SK-N-SH (cell line): ENCODE data around the gene PRAF2. TPM values are rescaled to one million over a fixed set of nuclear protein-coding genes. Genes with fewer than 3 reads are reported as not detected.

Experiments used
- CTCF ChIA-PET: fragments of 300-600, 350-600 bp; formaldehyde crosslinking; extraction: SDS; loops from one replicate; lab custom pipeline; 2021; lab: Yijun Ruan, JAX
- POLR2A ChIA-PET: fragments of 350-600 bp; sonication (Branson Sonifier 250); formaldehyde crosslinking; extraction: SDS; loops from one replicate; lab custom pipeline; 2020; ENCODE audit warnings: antibody characterized with exemption, inconsistent platforms; lab: Yijun Ruan, JAX
- DNase-seq: peaks from one replicate; pipeline ENCODE4 v3.0.0; 2012
- H2AFZ ChIP-seq: fragments of 200-600 bp; sonication (generic); 2 replicates; pipeline ENCODE4 v1.8.1; 2016; ENCODE audit warnings: antibody characterized with exemption, mild to moderate bottlenecking, low read depth
- H3F3A ChIP-seq: fragments of 200-600 bp; sonication (generic); replicated peaks from 2 replicates; pipeline ENCODE3; 2016; ENCODE audit warnings: antibody characterized with exemption, mild to moderate bottlenecking; ENCODE audit not compliant: insufficient read depth
- H3K27ac ChIP-seq, 2 experiments: fragments of 200-500 bp in 1 of 2; fragments of 200-600 bp in 1 of 2; sonication (Bioruptor generic) in 1 of 2; sonication (generic), shearing (Covaris generic) in 1 of 2; 2 replicates each; pipeline versions ENCODE4 v1.5.1 to v1.6.1; 2014 to 2016; ENCODE audit warnings: low read depth in 2 of 2, inconsistent platforms in 1 of 2, low read length in 1 of 2, mild to moderate bottlenecking in 1 of 2, mixed read lengths in 1 of 2
- H3K27me3 ChIP-seq: fragments of 200-600 bp; sonication (generic), shearing (Covaris generic); 2 replicates; pipeline ENCODE4 v1.6.1; 2016; ENCODE audit warnings: mixed run types; ENCODE audit not compliant: insufficient read depth
- H3K36me3 ChIP-seq, 2 experiments: fragments of 200-500 bp in 1 of 2; fragments of 200-600 bp in 1 of 2; sonication (Bioruptor generic) in 1 of 2; sonication (generic) in 1 of 2; replicated peaks in 1 of 2; 2 replicates each; pipeline versions ENCODE3 to v1.5.1; 2014 to 2016; ENCODE audit warnings: low read length in 1 of 2, mild to moderate bottlenecking in 1 of 2; ENCODE audit not compliant: insufficient read depth in 2 of 2, control insufficient read depth in 1 of 2
- H3K4me1 ChIP-seq, 2 experiments: fragments of 200-500 bp in 1 of 2; fragments of 200-600 bp in 1 of 2; sonication (Bioruptor generic) in 1 of 2; sonication (generic), shearing (Covaris generic) in 1 of 2; 2 replicates each; pipeline versions ENCODE4 v1.5.1 to v1.6.1; 2014 to 2016; ENCODE audit warnings: low read depth in 1 of 2, low read length in 1 of 2, mixed run types in 1 of 2; ENCODE audit not compliant: insufficient read depth in 2 of 2, control insufficient read depth in 1 of 2
- H3K4me2 ChIP-seq: fragments of 200-600 bp; sonication (generic), shearing (Covaris generic); 2 replicates; pipeline ENCODE4 v1.6.1; 2017; ENCODE audit warnings: mixed run types
- H3K4me3 ChIP-seq, 2 experiments: fragments of 200-500 bp in 1 of 2; fragments of 200-600 bp in 1 of 2; sonication (Bioruptor generic) in 1 of 2; sonication (generic), shearing (Covaris generic) in 1 of 2; 2 replicates each; pipeline versions ENCODE4 v1.5.1 to v1.8.1; 2014 to 2016; ENCODE audit warnings: low read depth in 2 of 2, inconsistent platforms in 1 of 2, low read length in 1 of 2, mild to moderate bottlenecking in 1 of 2, mixed read lengths in 1 of 2, moderate library complexity in 1 of 2
- H3K79me2 ChIP-seq: fragments of 200-600 bp; sonication (generic); 2 replicates; pipeline ENCODE4 v1.8.1; 2017; ENCODE audit warnings: mild to moderate bottlenecking; ENCODE audit not compliant: insufficient read depth
- H3K9ac ChIP-seq: fragments of 200-600 bp; sonication (generic); 2 replicates; pipeline ENCODE4 v1.6.1; 2017; ENCODE audit warnings: mixed run types
- H3K9me2 ChIP-seq: fragments of 200-600 bp; sonication (generic); 2 replicates; pipeline ENCODE4 v1.6.1; 2017; ENCODE audit warnings: mixed run types
- H3K9me3 ChIP-seq: fragments of 200-600 bp; sonication (generic); 2 replicates; pipeline ENCODE4 v1.6.1; 2017; ENCODE audit warnings: mixed run types, mild to moderate bottlenecking, moderate library complexity
- H4K20me1 ChIP-seq: fragments of 200-600 bp; sonication (generic); 2 replicates; pipeline ENCODE4 v1.6.1; 2017; ENCODE audit warnings: mild to moderate bottlenecking, mixed run types; ENCODE audit not compliant: insufficient read depth
- ELF1 ChIP-seq: IDR thresholded peaks from 2 replicates; pipeline ENCODE4 v1.4.0; 2012
- EP300 ChIP-seq, 2 experiments: IDR thresholded peaks; 2 replicates each; pipeline versions ENCODE4 v1.4.0 to v1.6.1; 2012; ENCODE audit warnings: borderline replicate concordance in 1 of 2, low read depth in 1 of 2, low read length in 1 of 2
- EZH2phosphoT487 ChIP-seq: fragments of 200-600 bp; sonication (generic); IDR thresholded peaks from 2 replicates; pipeline ENCODE4 v1.6.1; 2017; ENCODE audit warnings: low read depth, mixed run types, mild to moderate bottlenecking, antibody characterized with exemption, moderate library complexity, borderline replicate concordance
- FOSL2 ChIP-seq: IDR thresholded peaks from 2 replicates; pipeline ENCODE4 v1.4.0; 2012; ENCODE audit warnings: low read depth, mild to moderate bottlenecking, moderate library complexity, borderline replicate concordance
- FOXJ3 ChIP-seq: sonication (generic); formaldehyde crosslinking; IDR thresholded peaks from 2 replicates; pipeline ENCODE4 v1.5.1; 2020; ENCODE audit warnings: mild to moderate bottlenecking, missing genetic modification reagents
- FOXM1 ChIP-seq: IDR thresholded peaks from 2 replicates; pipeline ENCODE4 v1.4.0; 2012; ENCODE audit warnings: low read depth, mild to moderate bottlenecking
- GABPA ChIP-seq: IDR thresholded peaks from 2 replicates; pipeline ENCODE4 v1.4.0; 2012; ENCODE audit warnings: low read depth, mild to moderate bottlenecking
- IRF3 ChIP-seq: fragments of 150-350 bp; IDR thresholded peaks from 2 replicates; pipeline ENCODE4 v1.6.1; 2016; ENCODE audit warnings: mild to moderate bottlenecking, low read depth, low read length
- JUND ChIP-seq: IDR thresholded peaks from 2 replicates; pipeline ENCODE4 v1.4.0; 2012
- MEF2A ChIP-seq: IDR thresholded peaks from 2 replicates; pipeline ENCODE4 v1.4.0; 2012; ENCODE audit warnings: low read depth, borderline replicate concordance
- MXI1 ChIP-seq: IDR thresholded peaks from 2 replicates; pipeline ENCODE4 v1.6.1; 2012; ENCODE audit warnings: mild to moderate bottlenecking, low read depth, low read length, improper control_type of control experiment
- NRF1 ChIP-seq: IDR thresholded peaks from 2 replicates; pipeline ENCODE4 v1.6.1; 2012; ENCODE audit warnings: low read depth, mild to moderate bottlenecking, low read length
- PBX3 ChIP-seq: IDR thresholded peaks from 2 replicates; pipeline ENCODE4; 2012
- POLR2AphosphoS5 ChIP-seq: IDR thresholded peaks from 2 replicates; pipeline ENCODE4 v1.6.1; 2012; ENCODE audit warnings: low read depth, low read length
- RAD21 ChIP-seq: IDR thresholded peaks from 2 replicates; pipeline ENCODE4 v1.6.1; 2012; ENCODE audit warnings: mild to moderate bottlenecking, low read length
- RCOR1 ChIP-seq: fragments of 150-350 bp; IDR thresholded peaks from 2 replicates; pipeline ENCODE4 v1.6.1; 2017; ENCODE audit warnings: antibody characterized with exemption, low read length
- REST ChIP-seq: IDR thresholded peaks from 2 replicates; pipeline ENCODE4 v1.6.1; 2012; ENCODE audit warnings: mild to moderate bottlenecking, low read depth, low read length, moderate library complexity
- RXRA ChIP-seq: IDR thresholded peaks from 2 replicates; pipeline ENCODE4 v1.4.0; 2012; ENCODE audit warnings: low read depth, mild to moderate bottlenecking, borderline replicate concordance
- SIN3A ChIP-seq: IDR thresholded peaks from 2 replicates; pipeline ENCODE4 v1.6.1; 2012; ENCODE audit warnings: low read depth, mild to moderate bottlenecking, low read length, moderate library complexity, borderline replicate concordance
- SMC3 ChIP-seq: IDR thresholded peaks from 2 replicates; pipeline ENCODE4 v1.6.1; 2012; ENCODE audit warnings: low read depth, low read length, improper control_type of control experiment
- TAF1 ChIP-seq: IDR thresholded peaks from 2 replicates; pipeline ENCODE4 v1.6.1; 2012; ENCODE audit warnings: low read depth, mild to moderate bottlenecking, low read length, moderate library complexity, borderline replicate concordance
- TEAD4 ChIP-seq: IDR thresholded peaks from 2 replicates; pipeline ENCODE4 v1.4.0; 2012; ENCODE audit warnings: mild to moderate bottlenecking, borderline replicate concordance; ENCODE audit not compliant: insufficient read depth
- WGBS: methylation state at CpG from one replicate; pipeline ENCODE4 v1.1.6; 2017; ENCODE audit warnings: low lambda C conversion rate; 5-methylcytosine and 5-hydroxymethylcytosine counted together
- polyA plus RNA-seq, 3 experiments: library from polyadenylated mRNA; depleted of rRNA; stranded (reverse); fragments of >200 nt; gene quantifications; 2 replicates each; pipeline ENCODE4 v1.2.3, GENCODE V29; 2012
- TF ChIP-seq, protein P1 (sequence below): IDR thresholded peaks from 2 replicates; pipeline ENCODE4 v1.4.0; 2012; ENCODE audit warnings: low read depth, borderline replicate concordance
- TF ChIP-seq, protein P2 (sequence below): IDR thresholded peaks from 2 replicates; pipeline ENCODE4 v1.4.0; 2012; ENCODE audit warnings: low read depth

Gene PRAF2
- polyA plus RNA-seq, 1 of the 3 experiments (the other 2 are of a cell fraction), result 91.9 TPM

- Histone ChIP-seq H3K4me1 (peaks cover 0 to 5% of the 10 kb centered on the region in 2 experiments; a peak in 1 of 4 replicates), H3K4me2 (peak within 1 kb of the TSS; percentile 79), H3F3A (no peaks in the 10 kb centered on the region), H3K9me2 (no peaks in the 10 kb centered on the region), H3K27ac (peak within 1 kb of the TSS; percentile 75 to 78), H3K4me3 (peak within 1 kb of the TSS; percentile 58 to 65), H3K36me3 (peaks cover 0 to 3% of the 10 kb centered on the region in 2 experiments), H2AFZ (peak within 1 kb of the TSS; percentile 79), H3K9ac (peak within 1 kb of the TSS; percentile 83), H3K9me3 (no peaks in the 10 kb centered on the region), H4K20me1 (no peaks in the 10 kb centered on the region), H3K27me3 (no peaks in the 10 kb centered on the region; the same call in 1 of the 2 replicates), H3K79me2 (0 out of 2 replicates have a peak, but pooled peaks cover 4% of the 10 kb centered on the region)
- TF ChIP-seq SMC3 (no peak), POLR2AphosphoS5 (peak; percentile 52; the same call in 1 of the 2 replicates), RCOR1 (no peak), SIN3A (peak; percentile 84), GABPA (peak; percentile 83), EZH2phosphoT487 (no peak), JUND (peak; percentile 70), IRF3 (no peak), RXRA (no peak), TEAD4 (no peak), FOSL2 (peak; percentile 81), RAD21 (no peak), MEF2A (no peak), NRF1 (no peak), MXI1 (no peak), ELF1 (peak; percentile 65; the same call in 1 of the 2 replicates), FOXM1 (no peak), TAF1 (peak; percentile 64; the same call in 1 of the 2 replicates), PBX3 (peak; percentile 40; the same call in 1 of the 2 replicates), EP300 (IDR thresholded peaks at IDR 0.05; ENCODE audit: borderline replicate concordance in 1 of 2, low read depth in 1 of 2, low read length in 1 of 2) (no peak), REST (peak; percentile 65; the same call in 1 of the 2 replicates), FOXJ3 (0 out of 2 replicates have a peak, but pooled peaks have one; percentile 27)
- TF ChIP-seq, protein P1, sequence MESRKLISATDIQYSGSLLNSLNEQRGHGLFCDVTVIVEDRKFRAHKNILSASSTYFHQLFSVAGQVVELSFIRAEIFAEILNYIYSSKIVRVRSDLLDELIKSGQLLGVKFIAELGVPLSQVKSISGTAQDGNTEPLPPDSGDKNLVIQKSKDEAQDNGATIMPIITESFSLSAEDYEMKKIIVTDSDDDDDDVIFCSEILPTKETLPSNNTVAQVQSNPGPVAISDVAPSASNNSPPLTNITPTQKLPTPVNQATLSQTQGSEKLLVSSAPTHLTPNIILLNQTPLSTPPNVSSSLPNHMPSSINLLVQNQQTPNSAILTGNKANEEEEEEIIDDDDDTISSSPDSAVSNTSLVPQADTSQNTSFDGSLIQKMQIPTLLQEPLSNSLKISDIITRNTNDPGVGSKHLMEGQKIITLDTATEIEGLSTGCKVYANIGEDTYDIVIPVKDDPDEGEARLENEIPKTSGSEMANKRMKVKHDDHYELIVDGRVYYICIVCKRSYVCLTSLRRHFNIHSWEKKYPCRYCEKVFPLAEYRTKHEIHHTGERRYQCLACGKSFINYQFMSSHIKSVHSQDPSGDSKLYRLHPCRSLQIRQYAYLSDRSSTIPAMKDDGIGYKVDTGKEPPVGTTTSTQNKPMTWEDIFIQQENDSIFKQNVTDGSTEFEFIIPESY, result 0 out of 2 replicates have a peak, but pooled peaks have one; percentile 45
- TF ChIP-seq, protein P2, sequence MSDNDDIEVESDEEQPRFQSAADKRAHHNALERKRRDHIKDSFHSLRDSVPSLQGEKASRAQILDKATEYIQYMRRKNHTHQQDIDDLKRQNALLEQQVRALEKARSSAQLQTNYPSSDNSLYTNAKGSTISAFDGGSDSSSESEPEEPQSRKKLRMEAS, result peak; percentile 71
- ChIA-PET CTCF (interaction anchor here (1.0 kb wide), 1 partner anchor 111 kb away, joined by 3 read pairs; no protein-coding TSS in a partner anchor), POLR2A (interaction anchor here (1.3 kb wide), 1 partner anchor 21 kb away, joined by 4 read pairs; no protein-coding TSS in a partner anchor)
- peak; percentile 85 for DNase-seq
- WGBS, result 24% methylated on average over 18 of the region's 55 CpGs
These were observed 6.0 kb upstream of the PRAF2 start, which contains the start of gene WDR45 for GRCh38 chrX:49079489-49080428. Gene WDR45 (minus strand): TSS chrX:49079887. CDS start chrX:49078095, 1,792 bp downstream.
